Ishikawa (cell line): ENCODE results near the gene RYR1.

Source experiments
- CEBPB ChIP-seq: IDR thresholded peaks from 2 replicates; pipeline ENCODE4 v1.6.1; 2012
- CREB1 ChIP-seq: IDR thresholded peaks from 2 replicates; pipeline ENCODE4 v1.6.1; 2012; ENCODE audit warnings: low read depth
- EGR1 ChIP-seq: IDR thresholded peaks from 2 replicates; pipeline ENCODE4 v1.6.1; 2012
- EP300 ChIP-seq: IDR thresholded peaks from 2 replicates; pipeline ENCODE4 v1.6.1; 2012; ENCODE audit warnings: borderline replicate concordance
- FOXM1 ChIP-seq: IDR thresholded peaks from 2 replicates; pipeline ENCODE4 v1.6.1; 2012; ENCODE audit warnings: low read depth, borderline replicate concordance
- MAX ChIP-seq: IDR thresholded peaks from 2 replicates; pipeline ENCODE4 v1.6.1; 2012
- NFIC ChIP-seq: IDR thresholded peaks from 2 replicates; pipeline ENCODE4 v1.6.1; 2012
- RAD21 ChIP-seq: IDR thresholded peaks from 2 replicates; pipeline ENCODE4 v1.6.1; 2012; ENCODE audit warnings: low read depth
- REST ChIP-seq: IDR thresholded peaks from 2 replicates; pipeline ENCODE4 v1.6.1; 2012; ENCODE audit warnings: low read depth, mild to moderate bottlenecking
- TAF1 ChIP-seq: IDR thresholded peaks from 2 replicates; pipeline ENCODE4 v1.6.1; 2012; ENCODE audit warnings: low read depth, mild to moderate bottlenecking
- TCF12 ChIP-seq: IDR thresholded peaks from 2 replicates; pipeline ENCODE4 v1.6.1; 2012; ENCODE audit warnings: low read depth
- TEAD4 ChIP-seq: IDR thresholded peaks from 2 replicates; pipeline ENCODE4 v1.6.1; 2012
- USF1 ChIP-seq: IDR thresholded peaks from 2 replicates; pipeline ENCODE4 v1.6.1; 2012
- YY1 ChIP-seq: IDR thresholded peaks from 2 replicates; pipeline ENCODE4 v1.6.1; 2012; ENCODE audit warnings: low read depth
- ZBTB7A ChIP-seq: IDR thresholded peaks from 2 replicates; pipeline ENCODE4 v1.6.1; 2012; ENCODE audit warnings: low read depth

Gene RYR1

GRCh38 chr19:38511074-38511708, 77.7 kb downstream of the RYR1 start:
- no peak for TF ChIP-seq REST
- TF ChIP-seq RAD21 = no peak
- no peak for TF ChIP-seq CREB1
- no peak for TF ChIP-seq YY1
- no peak for TF ChIP-seq EP300
- TF ChIP-seq CEBPB = no peak
- TF ChIP-seq FOXM1 = no peak
- no peak for TF ChIP-seq TEAD4
- no peak for TF ChIP-seq TCF12
- no peak for TF ChIP-seq ZBTB7A
- TF ChIP-seq TAF1 = no peak
- TF ChIP-seq EGR1 = no peak
- no peak for TF ChIP-seq NFIC
- no peak for TF ChIP-seq MAX
- no peak for TF ChIP-seq USF1

GRCh38 chr19:38512277-38512676, 78.8 kb downstream of the RYR1 start:
- TF ChIP-seq ZBTB7A = no peak
- TF ChIP-seq RAD21 = no peak
- TF ChIP-seq TCF12 = no peak
- TF ChIP-seq FOXM1 = no peak
- TF ChIP-seq MAX = no peak
- no peak for TF ChIP-seq CEBPB
- TF ChIP-seq EP300 = no peak
- TF ChIP-seq REST = no peak
- TF ChIP-seq CREB1 = no peak
- TF ChIP-seq USF1 = no peak
- no peak for TF ChIP-seq EGR1
- TF ChIP-seq YY1 = no peak
- TF ChIP-seq TEAD4 = no peak
- no peak for TF ChIP-seq TAF1
- no peak for TF ChIP-seq NFIC

- TF ChIP-seq EGR1 (no peak), RAD21 (no peak), ZBTB7A (no peak), TCF12 (no peak), TAF1 (no peak), CEBPB (no peak), EP300 (no peak), REST (no peak), FOXM1 (no peak), CREB1 (no peak), YY1 (no peak), MAX (no peak), USF1 (no peak)
These were observed 80.3 kb downstream of the RYR1 start for GRCh38 chr19:38513762-38514167.

GRCh38 chr19:38514812-38515633, 81.5 kb downstream of the RYR1 start:
- TF ChIP-seq EGR1 (no peak), REST (no peak), EP300 (no peak), RAD21 (peak; percentile 83)
